Activated T-helper 1 cell treated with Interleukin-2 at 50 U/mL for 16 hours (primary cell): ENCODE results near the gene DUS1L.

Experiments
- DNase-seq: peaks from one replicate; pipeline ENCODE4 v3.0.0-alpha.2; 2020; ENCODE audit warnings: low read depth

Gene DUS1L

DNA sequence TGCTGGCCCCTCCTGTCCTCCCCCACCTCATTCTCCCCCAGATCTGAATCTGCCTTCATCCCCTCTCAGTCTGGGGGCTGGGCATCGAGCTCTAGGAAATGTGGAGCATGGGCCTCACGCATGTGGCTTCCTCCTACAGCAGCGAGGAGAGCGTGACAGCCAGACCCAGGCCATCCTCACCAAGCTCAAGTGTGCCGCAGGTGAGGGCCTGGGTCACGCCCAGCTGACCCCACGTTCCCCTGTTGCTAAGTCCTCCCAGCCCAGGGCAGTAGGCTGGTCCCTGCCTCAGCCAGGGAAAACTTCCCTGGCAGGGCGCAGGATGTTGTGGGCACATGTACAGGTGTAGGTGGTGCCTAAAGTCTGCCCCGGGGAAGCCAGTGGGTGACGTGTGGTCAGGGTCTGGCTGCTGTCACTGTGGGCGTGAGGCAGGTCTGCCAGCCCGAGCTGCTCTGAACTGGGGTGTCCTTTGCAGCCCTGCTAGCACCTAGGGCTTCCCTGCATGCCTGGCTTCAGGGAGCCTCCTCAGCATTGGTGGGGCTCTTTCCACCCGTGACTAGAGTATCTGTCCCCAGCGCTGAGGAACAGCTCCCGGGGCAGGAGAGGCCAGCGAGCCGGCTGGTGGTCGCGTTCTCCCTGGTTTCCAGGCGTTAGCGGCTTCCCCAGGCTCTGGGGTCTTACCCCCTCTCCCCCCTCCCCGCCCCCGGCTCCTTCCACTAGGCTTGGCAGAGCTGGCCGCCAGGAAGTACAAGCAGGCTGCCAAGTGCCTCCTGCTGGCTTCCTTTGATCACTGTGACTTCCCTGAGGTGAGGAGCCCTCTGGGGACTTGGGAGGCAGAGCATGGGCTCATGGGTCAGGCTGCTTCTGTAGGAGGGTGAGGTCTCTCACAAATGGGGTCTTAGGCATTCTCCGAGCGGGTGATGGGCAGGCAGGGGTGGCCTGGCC lies 10.3 kb downstream of the DUS1L start:
- DNase-seq: no peak

DNA sequence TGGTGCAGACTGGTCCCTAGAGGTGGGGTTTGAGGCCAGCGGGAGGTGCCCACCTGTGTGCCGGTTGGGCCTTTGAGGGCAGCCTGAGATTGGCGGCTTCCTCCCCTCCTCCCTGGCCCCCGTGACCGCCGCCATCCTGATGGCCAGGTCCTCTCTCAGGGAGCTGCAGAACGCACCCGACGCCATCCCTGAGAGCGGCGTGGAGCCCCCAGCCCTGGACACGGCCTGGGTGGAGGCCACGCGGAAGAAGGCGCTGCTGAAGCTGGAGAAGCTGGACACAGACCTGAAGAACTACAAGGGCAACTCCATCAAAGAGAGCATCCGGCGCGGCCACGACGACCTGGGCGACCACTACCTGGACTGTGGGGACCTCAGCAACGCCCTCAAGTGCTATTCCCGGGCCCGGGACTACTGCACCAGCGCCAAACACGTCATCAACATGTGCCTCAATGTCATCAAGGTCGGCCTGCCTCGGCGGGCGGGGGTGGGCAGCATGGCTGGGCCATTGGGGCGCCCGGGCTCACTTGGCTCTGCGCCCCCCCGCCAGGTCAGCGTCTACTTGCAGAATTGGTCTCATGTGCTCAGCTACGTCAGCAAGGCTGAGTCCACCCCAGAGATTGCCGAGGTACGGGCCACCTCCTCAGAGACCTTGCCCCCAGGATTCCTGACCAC lies 11.1 kb downstream of the DUS1L start:
- no peak for DNase-seq

- no peak for DNase-seq
Observed at GRCh38 chr17:82053556-82054263, 11.9 kb downstream of the DUS1L start.

GRCh38 chr17:82053130-82053529 lies 12.5 kb downstream of the DUS1L start:
- DNase-seq: no peak

- no peak for DNase-seq
Observed at GRCh38 chr17:82052638-82053059, 13.0 kb downstream of the DUS1L start.

GRCh38 chr17:82051776-82052637 lies 13.6 kb downstream of the DUS1L start, which contains the start of the genes GPS1 and RFNG:
GPS1 (plus strand) TSS chr17:82051898; CDS start chr17:82051932, 34 bp downstream.
RFNG (minus strand) TSS chr17:82051811; CDS start chr17:82051766, 45 bp downstream.
- DNase-seq: peak; percentile 76

GRCh38 chr17:82050761-82051641 lies 14.6 kb downstream of the DUS1L start:
- no peak for DNase-seq

GRCh38 chr17:82050152-82050760 lies 15.3 kb downstream of the DUS1L start:
- no peak for DNase-seq

DNA sequence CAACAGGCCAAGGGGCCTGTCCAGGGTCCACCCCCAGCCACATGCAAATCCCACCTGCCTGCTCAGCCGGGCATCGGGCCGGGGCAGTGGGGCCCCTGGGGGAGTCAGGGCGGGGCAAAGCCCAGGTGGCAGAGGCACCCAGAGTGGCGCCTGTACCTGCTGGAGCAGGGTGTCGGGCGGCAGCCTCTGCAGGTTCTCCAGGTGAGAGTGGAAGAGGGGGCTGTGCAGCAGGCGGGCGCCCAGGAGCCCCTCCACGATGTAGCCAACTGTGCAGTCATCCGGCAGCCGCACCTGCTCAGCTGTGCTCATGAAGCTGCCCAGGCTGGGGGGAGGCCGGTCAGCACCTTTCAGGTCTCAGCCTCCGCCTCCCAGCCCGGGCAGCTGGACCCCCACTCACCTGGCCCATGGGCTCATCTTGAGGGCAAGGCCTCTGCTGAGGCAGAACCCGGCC lies 16.1 kb downstream of the DUS1L start:
- no peak for DNase-seq

DNA sequence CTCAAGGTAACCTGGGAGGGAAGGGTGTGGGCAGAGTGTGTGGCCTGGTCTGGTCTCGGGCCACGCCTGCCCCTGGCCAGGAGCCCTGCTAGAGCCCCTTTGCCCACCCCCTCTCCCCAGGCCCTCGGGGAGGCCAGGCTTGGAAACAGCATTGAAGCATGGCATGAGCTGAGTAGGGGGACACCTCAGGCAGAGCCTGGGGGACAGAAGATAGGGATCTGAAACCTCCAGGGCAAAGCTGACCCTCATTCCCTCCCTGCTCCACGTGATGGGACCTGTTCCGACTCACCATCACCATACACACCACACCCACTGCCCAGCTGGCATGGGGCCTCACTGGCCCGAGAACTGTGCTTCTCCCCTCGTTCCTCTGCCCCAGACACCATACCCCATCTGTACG lies 16.5 kb downstream of the DUS1L start:
- DNase-seq: no peak

- DNase-seq: no peak
Observed at GRCh38 chr17:82048571-82048971, 17.0 kb downstream of the DUS1L start.

- no peak for DNase-seq
Observed at GRCh38 chr17:82047914-82048570, 17.6 kb downstream of the DUS1L start.

DNA sequence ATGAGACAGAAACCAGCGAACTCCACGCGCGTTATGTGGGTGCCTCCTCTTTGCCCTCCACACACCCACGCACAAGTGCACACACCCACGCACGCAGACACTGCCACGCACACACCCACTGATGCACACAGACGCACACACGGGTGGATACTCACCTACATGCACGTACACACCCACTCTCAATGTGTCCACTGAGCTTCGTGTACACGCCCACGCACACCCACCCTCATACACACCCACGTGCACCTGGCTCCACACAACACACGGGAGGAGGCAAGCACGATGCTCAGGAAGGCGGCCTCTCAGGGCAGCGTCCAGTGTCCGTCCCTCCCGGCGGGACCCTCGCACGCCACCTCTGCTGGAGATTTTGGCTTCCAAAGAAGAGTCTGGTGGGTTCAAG lies 18.2 kb downstream of the DUS1L start:
- no peak for DNase-seq

- no peak for DNase-seq
Observed at GRCh38 chr17:82046903-82047302, 18.7 kb downstream of the DUS1L start.

DNA sequence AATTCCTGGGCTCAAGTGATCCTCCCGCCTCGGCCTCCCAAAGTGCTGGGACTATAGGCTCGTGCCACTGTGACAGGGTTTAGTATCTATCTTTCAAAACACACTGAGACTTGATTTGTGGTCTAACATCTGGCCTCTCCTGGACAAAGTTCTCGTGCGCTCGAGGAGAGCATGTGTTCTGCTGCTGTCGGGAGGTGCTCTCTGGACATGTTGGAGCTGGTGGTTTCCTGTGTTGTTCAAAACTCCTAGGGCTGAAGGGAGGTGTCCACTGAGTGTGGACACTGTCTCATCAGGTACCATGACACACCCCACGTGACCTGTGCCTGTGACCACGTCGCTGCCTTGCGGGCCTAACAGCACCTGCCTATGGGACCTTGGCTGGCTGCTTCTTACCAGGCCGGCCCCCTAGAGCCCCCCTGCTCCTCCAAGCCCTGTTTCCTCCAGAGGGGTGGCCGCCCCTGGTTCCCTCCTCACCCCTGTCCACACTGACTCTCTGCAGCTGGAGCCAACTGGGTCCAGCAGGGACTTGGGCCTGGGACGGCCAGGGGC lies 19.6 kb downstream of the DUS1L start:
- DNase-seq: no peak

- DNase-seq: no peak
Observed at GRCh38 chr17:82043507-82043906, 22.1 kb downstream of the DUS1L start.

DNA sequence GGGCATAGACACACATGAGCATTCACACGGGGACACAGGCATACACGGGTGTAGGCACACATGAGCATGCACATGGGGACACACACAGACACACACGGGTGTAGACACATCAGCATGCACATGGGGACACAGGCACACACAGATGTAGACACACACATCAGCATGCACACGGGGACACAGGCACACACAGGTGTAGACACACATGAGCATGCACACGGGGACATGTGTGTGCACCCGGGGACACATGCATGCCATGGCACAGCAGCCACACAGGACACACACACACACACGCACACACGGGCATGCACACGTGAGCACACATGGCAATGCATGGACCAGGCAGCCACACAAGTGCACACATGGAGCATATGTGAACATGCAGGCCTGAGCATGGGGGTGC lies 23.0 kb downstream of the DUS1L start:
- no peak for DNase-seq

DNA sequence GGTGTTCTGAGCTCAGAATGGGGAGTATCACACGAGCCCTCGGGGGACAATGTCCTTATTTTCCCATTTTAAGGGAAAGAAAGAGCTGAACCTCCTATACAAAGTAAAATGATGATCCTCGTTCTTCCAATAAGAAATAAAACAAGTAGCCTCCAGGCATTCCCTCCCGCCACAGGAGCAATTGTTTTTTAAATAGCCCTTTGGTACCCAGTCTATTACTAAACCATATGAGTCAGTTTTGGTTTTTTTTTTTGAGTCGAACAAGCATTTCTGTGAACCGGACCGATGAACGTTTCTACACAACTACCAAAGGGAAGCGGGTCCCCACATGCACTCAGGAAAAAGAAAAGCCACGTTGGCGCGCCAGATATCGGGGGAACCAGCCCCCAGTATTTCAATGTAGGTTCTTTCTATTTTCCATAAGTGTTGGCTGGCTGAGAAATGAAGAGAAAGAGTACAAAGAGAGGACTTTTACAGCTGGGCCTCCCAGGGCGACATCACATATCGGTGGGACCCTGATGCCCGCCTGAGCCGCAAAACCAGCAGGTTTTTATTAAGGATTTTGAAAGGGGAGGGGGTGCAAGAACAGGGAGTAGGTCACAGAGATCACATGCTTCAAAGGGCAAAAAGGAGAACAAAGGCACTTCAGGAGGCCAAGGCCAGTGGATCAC lies 24.3 kb downstream of the DUS1L start:
- no peak for DNase-seq
